ENCODE measurements around the gene ACAD8.
"Not testable (repeated sequence)": the region's sequence is repeated elsewhere in the genome, so short reads cannot be mapped to it uniquely, and the experiment has no call there.

The ACAD8 gene

DNA sequence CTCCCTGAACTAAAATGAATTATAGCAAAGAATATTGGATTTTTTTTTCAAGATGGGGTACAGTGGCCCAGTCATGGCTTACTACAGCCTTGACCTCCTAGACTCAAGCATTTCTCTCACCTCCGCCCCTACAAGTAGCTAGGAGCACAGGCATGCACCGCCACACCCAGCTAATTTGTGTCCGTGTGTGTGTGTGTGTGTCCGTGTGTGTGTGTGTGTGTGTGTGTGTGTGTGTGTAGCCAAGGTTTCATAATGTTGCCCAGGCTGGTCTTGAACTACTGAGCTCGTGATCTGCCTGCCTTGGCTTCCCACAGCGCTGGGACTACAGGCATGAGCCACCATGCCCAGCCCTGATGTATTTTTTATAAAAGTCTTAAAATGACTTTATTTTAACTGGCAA, 12.8 kb upstream of the ACAD8 start:
- no peak for DNase-seq

DNA sequence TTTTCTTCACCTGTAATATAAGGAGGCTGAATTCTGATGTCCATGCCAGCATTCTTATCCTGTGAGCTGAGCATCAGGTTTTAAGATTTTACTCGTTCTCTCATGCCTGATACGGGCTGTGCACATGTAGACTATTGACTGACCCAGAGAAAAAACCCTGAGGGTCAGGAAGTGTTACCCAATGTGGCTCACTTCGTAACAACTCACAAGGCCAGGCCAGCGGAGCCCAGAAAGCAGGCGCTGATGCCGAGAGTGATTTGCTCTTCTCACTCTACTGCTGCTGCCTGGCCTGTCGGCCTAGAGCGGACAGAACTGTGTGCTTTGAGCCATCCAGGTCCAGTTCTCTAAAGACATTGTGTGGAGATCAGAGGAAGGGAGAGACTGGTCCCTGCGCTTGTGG, 11.0 kb upstream of the ACAD8 start:
- no peak for DNase-seq

DNA sequence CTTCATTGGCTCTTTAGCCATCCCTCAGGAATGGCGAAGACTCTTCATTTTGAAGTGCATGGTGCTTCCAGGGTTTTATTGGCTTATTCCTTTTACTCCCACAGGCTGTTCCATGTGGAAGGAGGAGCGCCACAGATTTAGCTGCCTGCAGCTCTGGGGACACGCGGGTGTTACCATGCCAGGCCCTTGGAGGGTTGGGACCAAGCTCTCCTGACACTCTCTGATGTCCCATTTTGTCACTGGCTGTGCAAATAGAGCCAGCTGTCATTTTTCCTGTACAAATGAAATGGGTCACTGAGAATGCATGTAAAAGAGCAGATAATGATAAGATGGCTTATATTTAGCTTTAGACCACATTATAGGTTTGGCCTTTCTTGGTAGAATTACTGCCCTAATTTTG, 9.5 kb upstream of the ACAD8 start:
- DNase-seq = no peak

DNA sequence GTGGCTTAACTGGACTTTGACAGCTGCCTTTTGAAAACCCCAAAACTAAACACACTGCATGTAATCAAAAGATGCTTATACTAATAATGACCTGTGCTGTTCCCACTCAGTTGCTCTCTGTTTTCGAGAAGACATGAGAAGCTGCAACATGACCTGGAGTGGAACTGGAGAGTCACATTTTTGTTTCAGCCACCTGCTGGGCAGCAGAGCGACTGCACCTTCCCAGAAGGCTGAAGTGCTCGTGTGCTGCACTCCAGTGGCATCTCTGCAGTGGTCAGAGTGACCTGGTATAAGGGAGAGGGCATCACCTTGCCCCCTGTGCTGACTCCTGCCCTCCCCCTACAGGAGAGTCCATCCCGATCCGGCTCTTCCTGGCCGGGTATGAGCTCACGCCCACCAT, 8.8 kb upstream of the ACAD8 start:
- DNase-seq = no peak

DNA sequence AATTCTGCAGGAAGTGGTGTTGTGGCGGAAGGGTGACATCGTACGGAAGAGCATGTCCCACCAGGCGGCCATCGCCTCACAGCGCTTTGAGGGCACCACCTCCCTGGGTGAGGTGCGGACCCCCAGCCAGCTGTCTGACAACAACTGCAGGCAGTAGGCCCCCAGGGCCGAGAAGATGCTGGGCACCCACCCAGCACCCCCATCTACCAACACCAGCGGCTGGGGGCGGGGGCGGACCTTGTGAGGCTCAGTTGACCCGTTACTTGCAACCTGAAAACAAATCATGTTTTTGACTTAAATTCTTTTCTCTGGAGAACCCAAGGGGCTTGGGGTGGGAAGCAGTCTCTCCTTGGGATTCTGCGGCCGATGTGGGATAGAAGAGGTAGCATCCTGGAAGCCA, 7.9 kb upstream of the ACAD8 start:
- no peak for DNase-seq

DNA sequence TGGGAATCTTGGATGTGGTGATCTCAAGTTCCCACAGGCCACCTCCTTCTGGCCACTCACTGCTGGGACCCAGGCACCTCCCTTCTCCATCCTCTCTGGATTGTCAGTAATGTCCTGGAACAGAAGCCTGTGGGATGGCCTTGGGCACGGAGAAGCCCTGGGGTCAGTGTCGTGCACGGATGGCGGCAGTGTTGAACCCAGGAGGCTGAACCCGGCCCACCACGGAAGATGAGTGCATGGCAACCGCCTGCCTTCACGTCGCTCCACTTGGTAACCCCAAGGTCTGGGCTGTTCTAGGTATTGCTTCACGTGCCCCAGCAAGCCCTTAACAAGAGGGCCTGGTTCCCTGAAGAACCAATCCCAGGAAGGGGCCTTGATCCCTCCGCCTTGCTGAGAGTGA, 7.3 kb upstream of the ACAD8 start:
- DNase-seq = no peak

DNA sequence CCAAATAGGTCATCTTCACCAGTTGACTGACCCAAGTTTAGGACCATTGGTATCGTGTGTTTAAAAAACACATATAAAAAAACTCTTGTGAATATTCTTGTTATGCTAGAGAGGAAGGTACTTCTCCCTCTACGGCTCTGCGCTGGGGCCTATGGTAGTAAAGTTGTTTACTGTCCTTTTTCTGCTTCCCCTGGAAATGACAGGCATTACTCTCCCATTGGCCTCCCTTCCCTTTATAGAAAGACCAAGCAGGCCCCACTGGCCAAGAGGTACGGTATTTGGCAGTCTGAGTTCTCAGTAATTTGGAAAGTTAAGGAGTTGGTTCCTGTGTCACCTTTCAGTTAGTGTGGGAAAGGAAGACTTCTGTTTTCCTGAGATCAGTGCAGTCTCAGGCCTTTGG, 6.7 kb upstream of the ACAD8 start:
- no peak for DNase-seq

DNA sequence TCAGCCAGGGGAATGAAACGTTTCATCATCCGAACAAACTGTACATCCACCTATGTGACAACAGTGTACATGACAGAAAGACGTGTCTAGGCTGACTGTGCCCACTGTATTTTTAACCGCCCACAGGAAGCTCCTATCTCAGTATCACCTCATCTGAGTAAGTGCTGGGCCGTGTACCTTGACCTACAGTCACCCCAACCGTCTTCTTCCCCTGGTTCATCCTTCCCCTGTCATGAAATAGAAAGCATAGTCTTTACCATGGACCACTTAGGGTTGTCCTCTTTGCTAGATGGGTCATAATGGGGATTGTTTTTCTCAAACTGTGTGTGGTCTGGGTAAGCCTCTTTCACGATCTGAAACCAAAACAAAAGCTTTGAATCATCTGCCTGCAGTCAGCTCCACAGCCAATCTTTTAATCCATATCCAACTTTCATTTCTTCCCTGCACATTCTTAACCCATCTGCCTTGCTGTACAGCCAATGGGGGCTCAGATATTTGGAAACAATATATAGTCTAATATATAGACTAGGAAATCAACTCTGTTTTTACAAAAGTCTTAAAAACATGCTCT, 4.4 kb upstream of the ACAD8 start:
- no peak for DNase-seq

DNA sequence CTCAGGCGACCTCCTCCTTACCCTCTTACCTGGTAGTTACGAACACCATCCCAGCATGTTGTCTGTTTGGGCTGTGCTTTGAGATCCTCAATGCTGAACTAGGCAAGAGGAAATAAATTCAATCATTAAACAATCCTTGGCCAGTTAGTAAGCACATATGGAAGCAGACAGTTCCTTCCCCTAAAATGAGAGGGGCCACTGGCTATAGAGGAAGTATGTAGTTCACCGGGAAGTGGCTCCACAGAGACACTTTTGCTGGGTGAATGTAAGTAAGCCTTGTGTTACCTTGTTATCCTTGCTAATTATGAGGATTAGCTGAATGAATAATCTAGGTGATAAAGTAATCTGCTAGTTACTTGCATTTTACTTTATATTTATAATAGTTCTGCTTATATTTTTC, 3.1 kb upstream of the ACAD8 start:
- DNase-seq = no peak

DNA sequence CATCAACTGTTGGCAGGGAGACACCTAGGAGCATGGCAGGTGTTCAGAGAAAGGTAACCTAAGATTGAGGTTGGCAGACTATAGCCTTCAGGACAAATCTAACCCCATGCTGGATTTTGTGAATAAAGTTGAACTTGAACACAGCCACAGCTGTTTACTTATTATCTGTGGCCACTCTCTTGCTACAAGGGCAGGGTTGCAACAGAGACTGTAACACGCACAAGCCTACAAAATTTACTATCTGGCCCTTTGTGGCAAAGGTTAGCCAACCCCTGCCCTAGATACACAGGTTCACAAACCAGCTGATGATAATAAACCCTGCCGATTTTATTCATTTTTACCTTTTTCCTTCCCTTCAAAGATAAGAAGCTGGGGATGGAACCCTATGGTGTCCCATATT, 2.7 kb upstream of the ACAD8 start:
- DNase-seq = no peak

DNA sequence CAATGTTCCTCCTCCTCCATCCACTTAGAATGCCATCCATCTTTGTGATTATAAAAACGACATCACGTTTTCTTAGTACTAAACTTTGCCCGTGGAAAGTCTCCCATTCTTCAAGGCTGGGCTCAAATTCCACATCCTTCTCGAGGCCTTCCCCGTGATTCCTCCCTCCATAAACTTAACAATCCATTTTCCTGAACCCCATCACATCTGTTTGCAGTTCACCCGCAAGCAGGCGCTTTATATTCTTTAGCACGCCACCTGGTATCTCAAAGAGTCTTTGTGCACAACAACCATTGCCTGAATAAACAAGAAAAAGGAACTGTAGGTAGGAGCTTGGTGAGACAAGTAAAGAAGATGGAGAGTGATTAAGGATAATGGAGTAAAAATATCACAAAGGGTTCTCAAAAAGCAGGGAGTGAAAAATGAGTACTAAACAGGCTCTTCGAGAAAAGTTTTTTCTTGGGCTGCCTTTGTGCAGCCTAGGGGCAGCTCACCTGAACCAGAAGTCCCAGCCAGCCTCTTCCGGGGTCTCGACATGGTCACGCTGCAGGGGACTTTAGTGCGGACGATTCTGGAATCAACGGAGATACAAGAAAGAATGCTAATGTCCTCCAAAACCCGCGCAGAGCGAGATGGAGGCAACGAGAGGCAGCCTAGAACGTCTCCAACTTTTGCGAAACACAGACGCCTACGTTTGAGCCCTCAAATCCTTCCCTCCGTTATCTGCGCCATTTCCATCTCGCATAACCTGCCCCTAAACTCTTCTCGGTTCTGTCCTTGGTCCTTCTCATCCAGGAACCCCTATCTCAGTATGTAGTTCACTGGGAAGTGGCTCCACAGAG, 801 bp upstream of the ACAD8 start:
- DNase-seq = no peak

DNA sequence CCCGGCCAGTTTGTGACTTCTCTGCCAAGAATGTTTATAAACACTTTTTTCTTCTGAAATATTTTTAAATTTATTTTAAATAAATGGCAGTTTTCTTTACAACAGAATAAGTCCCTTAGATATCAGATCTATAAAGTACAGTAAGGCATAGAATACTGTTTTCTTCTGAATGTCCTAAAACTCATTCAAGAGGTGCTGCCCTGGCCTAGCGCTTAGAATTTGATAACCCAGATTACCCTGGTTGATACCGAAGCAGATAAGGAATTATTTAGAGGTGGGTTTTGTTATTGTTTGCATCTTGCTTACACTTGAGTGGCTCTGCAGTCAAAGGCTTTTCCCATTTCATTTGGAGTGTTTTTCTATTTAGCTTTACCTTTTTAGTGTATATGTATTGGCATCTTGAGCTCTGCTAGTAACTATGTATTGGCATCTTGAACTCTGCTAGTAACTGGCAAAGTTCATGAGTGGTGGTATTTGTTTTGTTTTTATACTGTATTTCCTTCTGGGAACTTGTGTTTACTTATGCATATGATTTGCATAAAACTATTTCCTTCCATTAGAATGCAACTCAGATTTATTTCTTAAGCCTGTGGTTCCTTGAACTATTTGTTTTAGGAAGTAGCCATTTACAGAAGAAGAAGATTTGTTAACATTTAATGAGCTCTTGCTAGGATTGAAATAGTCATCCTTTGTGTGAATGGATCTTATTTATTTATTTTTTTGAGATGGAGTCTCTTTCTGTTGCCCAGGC, 1.2 kb downstream of the ACAD8 start:
- DNase-seq = no peak

DNA sequence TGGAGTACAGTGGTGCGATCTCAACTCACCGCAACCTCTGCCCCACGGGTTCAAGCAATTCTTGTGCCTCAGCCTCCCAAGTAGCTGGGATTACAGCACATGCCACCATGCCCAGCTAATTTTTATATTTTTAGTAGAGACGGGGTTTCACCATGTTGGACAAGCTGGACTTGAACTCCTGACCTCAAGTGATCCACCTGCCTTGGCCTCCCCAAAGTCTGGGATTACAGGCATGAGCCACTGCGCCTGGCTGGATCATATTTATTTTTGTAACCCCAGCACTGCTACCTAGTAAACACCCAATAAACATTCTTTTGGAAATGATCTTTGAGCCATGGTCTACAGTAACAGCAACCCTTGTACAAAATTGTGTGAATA, 1.8 kb downstream of the ACAD8 start:
- DNase-seq = not testable (repeated sequence)

DNA sequence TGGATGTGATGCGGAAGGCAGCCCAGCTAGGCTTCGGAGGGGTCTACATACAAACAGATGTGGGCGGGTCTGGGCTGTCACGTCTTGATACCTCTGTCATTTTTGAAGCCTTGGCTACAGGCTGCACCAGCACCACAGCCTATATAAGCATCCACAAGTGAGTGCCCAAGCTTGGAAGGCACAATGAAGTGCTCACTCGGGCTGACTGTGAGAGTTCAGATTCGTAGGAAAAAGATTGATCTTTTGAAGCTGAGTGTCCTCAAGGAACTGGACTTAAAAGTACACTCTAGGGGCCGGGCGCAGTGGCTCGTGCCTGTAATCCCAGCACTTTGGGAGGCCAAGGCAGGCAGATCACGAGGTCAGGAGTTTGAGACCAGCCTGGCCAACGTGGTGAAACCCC, 3.7 kb downstream of the ACAD8 start:
- DNase-seq = no peak

DNA sequence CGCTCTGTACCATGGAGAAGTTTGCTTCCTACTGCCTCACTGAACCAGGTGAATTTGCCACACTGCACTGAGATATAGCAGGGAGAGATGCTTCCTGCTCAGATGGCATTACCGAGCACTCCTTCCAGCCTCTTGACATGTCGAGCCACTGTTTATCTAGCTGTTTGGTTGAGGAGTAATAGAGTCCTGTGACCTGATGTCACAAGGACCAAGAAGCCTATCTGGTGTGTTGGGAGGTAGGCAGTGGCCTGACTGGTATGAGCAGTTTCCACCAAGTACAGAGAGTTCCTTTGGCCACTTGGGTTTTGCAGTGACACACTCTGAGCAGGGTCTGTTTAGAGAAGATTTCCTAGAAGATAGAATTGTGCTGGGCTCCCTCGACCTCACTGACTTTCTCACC, 5.2 kb downstream of the ACAD8 start:
- DNase-seq = no peak

DNA sequence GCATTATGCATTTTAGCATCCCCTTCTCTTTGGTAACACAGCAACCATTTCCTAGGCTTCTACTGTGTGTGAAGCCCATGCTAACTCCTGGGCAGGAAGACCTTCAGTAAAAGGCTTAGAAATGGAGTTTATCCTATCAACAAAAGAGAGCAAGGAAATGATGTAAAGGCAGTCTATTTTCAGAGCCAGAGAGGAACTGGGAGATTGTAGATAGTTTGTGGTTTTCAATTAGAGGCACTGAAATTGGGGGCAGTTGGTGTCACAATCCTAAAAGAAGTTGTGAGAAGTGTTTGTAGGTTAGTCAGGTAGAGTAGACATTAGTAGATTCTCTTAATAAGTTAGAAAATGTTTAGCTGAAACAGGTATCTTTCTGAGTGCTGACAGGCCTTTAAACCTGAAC, 7.1 kb downstream of the ACAD8 start:
- no peak for DNase-seq

DNA sequence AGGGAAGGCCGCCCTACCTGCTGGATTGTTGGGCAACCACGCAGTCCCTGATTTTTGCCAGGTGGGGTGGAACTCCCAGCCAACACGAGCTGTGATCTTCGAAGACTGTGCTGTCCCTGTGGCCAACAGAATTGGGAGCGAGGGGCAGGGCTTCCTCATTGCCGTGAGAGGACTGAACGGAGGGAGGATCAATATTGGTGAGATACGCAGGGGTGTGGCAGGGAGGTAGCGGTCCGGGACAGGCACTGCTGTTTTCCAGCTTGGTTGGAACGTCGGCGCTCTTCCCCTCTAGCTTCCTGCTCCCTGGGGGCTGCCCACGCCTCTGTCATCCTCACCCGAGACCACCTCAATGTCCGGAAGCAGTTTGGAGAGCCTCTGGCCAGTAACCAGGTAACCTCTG, 7.6 kb downstream of the ACAD8 start:
- no peak for DNase-seq

DNA sequence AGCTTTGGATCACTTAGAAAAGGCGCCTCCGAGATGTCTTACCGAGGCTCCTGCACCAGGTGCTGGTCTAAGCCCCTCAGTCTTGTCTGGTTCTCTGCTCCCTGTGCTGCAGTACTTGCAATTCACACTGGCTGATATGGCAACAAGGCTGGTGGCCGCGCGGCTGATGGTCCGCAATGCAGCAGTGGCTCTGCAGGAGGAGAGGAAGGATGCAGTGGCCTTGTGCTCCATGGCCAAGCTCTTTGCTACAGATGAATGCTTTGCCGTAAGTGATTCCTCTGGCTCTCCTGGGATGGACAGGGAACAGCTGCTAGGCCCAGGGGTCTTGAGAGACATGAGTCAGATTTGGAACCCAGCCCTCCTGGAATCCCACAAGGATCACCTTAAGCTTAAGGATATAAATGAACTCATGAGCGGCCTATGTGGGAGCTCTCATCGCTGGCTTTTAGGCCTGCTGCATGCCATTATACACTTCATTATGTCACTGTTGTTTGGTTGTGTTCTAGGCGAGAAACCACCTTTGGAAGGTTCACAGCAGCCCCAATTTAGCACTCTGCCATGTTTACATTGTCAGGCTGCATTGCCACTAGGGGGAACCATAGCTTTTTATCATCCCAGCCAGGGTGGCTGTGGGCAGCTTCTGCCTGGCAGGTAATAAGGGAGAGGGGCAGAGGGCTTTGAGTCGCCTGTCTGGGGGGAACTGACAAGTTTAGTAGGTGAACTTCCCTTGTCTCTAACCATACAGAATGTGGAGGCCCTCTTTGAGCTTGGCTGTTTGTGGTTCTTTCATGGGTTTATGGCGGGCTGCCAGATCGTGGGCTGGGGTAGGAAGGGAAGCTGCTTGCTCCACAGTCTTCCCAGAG, 8.5 kb downstream of the ACAD8 start:
- no peak for DNase-seq

DNA sequence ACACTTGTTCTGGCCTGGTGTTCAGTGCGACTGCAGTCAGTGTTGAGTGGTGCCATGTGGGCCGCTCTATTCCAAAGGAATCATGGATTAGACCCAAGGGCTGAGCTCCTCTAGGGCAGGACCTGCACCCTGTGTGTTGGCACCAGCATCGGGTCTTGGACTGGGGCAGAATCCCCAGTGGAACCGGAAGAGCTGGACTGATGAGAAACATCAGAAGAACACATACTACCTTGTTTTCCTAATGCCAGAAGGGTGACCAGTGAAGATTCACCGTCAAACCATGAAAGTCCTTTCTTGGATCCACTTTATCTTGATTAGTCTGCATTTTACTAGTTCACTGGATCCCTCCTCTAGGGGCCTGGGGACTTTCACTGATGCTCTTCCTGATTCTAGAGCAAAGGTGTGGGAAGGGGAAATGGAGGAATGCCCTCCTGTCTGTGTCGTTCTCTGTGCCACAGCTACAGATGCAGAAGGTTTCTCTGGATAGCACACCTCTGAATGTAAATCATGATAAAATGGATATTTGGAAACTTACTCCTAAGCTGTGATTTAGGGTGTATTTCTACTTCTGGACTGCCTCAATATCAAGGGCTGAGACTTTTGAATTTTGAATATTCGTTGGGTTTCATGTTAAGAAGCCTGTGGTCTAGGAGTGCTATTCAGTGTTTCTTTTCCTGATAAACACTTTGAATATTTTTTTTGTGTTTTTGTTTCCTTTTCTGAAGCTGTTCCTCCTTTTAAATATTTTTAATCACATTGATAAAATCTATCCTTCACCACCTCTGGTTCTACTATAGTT, 11.8 kb downstream of the ACAD8 start:
- DNase-seq = no peak

DNA sequence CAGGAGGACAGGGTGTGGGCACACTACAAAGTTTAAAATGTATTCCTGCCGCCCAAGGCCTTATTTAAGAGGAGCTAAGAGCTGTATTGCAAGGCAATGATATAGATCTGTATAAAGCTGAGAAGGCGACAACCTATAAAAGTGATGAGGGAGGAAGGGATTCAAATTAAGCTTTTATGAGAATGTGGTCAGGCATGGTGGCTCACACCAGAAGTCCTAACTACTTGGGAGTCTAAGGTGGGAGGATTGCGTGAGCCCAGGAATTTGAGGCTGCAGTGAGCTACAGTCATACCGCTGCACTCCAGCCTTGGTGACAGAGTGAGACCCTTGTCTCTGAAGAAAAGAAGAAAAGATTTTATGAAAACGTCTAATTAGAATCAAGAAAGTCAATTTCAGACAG, 13.1 kb downstream of the ACAD8 start:
- DNase-seq = no peak

DNA sequence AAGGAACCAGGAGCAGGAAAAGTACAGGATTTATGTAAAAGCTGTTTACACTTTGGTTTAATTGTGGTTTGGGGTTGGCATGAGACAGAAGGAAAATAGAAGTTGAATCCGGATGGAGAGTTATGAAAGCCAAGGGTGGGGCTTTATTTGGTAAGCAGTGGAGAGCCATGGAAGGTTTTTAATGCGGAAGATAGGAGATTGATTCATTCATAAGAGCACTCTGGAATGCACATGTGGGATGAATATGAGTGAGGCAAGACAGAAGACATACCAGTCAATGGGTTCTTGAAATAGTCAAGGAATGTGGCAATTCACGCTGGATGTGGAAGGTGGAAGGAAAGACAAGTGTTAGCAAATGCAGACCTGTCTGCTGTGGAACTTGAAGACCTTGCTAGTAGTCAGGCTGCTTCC, 13.5 kb downstream of the ACAD8 start:
- no peak for DNase-seq

DNA sequence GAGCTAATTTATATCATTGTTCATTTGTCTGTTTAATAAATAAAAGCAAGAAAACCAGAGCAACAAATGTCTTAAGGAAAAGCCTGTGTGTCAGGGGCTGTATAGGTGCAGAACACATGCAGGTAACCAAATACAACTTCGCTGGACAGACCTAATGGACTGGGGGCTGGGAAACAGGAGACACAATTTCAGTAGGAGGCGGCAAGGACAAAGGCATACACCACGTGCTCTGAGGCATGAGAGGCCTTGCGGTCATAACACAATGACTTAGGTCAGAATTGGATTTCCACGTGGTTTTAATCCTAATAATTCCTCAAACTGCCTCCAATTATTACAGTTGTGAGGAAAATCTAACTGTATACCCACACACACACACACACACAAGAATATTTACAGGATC, 14.1 kb downstream of the ACAD8 start:
- DNase-seq = no peak
